ENCODE data around the gene SUCLA2.

- TF ChIP-seq CTCF (IDR thresholded peaks at IDR 0.05; ENCODE audit: poor library complexity, severe bottlenecking), result no peak
- no peak for TF ChIP-seq MXI1 (conservative IDR thresholded peaks at IDR 0.05; ENCODE audit: poor library complexity, severe bottlenecking)
- TF ChIP-seq TAF1 (IDR thresholded peaks at IDR 0.05; ENCODE audit: low read depth), result no peak
- TF ChIP-seq EZH2 (IDR thresholded peaks at IDR 0.05; ENCODE audit: borderline replicate concordance, insufficient read depth, low read length, poor library complexity, severe bottlenecking), result no peak
- no peak for TF ChIP-seq POLR2AphosphoS5 (IDR thresholded peaks at IDR 0.05)
- no peak for TF ChIP-seq RAD21 (conservative IDR thresholded peaks at IDR 0.05)
- no peak for TF ChIP-seq EP300 (conservative IDR thresholded peaks at IDR 0.05; ENCODE audit: poor library complexity, severe bottlenecking)
Observed at GRCh38 chr13:47990920-47991466, 10.1 kb downstream of the SUCLA2 start.
